ENCODE results near the gene ADAP1.
"Not testable (repeated sequence)": the region's sequence is repeated elsewhere in the genome, so short reads cannot be mapped to it uniquely, and the experiment has no call there.

The ADAP1 gene

DNA sequence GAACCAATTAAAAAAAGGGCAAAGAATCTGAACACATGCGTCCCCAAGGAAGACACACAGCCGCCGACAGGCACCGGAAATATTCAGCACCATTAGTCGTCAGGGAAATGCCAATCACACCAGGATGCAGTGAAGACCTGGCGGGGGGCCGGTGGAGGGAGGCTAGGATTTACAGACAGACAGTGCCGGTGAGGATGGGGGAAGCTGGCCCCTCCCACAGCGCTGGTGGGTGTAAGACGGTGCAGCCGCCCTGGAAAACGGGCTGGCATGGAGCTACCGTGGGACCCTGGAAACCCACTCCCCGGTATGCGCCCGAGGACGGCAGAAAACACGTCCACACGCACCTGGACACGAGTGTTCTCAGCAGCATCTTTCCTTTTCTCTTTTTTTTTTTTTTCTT, 4.8 kb upstream of the ADAP1 start:
- no peak for DNase-seq (ENCODE audit: low spot score)

DNA sequence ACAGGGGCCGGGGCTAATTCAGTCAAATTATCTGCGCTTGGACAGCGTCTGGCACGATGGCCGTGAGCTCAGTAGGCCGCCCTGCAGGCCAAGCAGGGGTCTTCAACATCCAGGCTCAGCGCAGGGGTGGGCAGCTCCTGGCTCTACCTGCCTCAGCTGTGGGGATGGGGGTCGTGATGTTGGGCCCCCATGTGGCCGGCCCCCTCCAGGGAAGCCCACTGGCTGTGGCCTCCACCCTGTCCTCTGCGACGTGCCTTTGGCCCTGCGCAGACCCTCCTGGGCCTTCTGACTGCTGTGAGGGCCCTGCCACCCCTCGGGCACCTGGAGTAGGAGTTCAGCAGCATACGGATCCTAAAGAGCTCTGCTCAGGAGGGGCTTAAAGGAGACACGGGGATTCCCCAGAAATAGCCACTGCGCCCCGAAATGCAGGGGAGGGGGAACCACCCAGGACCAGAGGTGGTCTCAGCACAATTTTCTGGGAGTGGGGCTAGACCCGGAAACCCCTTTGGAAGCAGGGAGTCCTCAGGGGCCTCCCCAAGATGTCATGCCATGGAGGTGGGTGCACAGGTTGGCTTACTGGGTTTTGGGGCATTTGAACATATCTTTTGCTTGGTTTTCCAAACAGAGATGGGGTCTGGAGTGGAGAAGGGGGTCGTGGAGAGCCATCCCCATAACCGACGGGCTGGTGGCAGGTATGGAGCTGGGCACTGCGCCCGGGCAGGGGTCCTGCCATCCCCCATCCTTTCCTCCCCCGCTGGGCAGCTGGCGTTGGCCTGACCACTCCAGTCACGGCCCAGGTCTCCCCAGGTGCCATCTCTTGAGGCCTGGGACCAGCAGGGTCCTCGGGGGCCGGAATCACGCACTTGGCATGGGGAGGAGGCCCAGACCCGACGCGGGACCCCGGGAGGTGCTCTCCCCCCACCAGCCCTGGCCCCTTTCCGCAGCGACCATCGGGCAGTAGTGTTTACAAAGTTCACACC, 4.0 kb upstream of the ADAP1 start:
- no peak for DNase-seq (ENCODE audit: low spot score)

DNA sequence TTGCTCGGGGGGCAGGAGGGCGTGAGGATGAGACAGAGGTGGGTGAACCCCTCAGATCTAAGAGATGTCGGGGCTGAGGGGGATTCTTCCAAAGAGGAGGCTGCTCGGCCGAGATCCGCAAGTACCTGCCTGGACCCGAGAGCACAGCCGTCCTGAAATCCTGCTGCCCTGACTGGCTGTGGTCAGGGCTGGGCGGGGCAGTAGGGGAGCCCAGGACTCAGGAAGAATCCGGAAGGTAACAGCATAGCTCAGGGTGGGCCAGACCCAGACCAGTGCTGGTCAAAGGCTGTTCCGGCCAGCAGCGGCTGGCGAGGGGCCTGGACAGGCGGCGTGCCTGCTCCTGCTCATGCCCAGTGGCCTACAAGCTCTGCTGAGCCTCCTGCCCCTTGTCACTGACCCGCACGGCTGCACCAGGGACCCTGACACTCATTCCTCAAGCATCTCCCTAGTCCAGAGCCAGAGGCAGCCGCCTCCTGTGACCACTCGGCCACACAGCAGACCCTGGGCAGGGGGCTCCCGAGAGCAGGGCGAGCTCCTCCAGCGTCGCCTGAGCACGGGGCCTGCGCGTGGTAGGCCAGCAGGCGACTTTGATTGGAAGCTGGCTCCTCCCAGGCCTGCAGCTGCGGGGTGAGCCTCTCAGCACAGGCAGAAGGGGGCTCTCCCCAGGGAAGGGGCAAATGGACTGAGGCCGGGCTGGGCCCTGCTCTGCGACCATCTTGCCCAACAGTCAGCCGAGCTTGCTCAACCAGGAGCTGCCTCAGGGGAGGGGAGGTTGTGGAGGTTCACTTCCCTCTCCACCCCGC, 3.1 kb upstream of the ADAP1 start:
- no peak for DNase-seq (ENCODE audit: low spot score)

DNA sequence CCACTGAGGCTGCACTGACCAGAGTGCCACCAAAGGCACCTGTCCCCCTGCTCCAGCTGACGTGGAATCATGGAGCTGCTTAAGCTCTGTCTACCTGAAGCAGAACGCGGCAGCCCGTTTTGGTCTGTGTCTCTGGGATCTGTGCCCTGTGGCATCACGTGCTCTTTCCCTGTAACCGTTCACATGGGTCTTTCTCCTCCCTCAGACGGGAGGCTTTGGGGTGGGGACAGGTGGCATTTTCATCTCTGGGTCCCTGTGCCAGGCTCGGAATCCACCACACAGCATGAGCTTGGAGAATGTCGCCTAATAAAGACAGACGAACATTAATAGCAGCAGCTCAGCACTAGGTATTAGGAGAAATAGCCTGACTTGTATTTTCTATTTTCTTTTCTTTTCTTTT, 1.6 kb upstream of the ADAP1 start:
- no peak for DNase-seq (ENCODE audit: low spot score)

DNA sequence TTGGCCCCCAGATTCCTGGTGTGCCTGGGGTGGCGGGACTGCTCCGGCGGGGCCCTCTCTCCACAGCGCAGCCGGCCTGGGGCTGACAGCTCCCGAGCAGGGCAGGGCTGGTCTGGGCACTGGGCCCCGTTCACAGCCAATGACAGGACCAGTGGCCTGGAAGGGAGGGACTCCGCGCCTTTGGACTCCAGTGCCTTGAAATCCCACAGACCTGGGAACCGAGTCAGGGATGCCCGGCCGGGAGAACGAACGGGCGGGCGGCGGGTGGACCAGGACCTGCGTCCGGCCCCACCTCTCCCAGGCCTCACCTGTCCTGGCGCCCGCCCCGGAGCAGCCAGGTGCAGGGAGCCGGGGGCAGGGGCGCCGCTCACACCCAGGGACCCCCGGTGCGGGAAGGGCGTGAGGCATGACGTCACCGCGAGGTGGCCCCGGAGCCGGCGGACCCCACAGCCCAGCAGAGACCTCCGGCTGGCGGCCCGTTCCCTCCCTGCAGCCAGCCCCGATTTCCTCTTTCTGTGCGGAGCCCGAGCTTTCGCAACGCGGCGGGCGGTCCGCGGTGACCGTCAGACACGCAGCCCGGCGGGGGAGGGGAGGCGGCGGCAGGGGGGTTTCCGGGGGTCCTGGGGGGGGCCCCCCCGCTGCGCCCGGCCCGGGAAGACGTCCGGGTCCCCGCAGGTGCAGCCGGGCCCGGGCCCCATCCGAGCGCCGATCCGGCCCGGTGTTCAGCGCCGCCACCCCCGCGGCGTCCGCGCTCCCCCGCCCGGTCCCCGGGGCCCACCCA, 743 bp downstream of the ADAP1 start:
- DNase-seq (ENCODE audit: low spot score), result no peak

DNA sequence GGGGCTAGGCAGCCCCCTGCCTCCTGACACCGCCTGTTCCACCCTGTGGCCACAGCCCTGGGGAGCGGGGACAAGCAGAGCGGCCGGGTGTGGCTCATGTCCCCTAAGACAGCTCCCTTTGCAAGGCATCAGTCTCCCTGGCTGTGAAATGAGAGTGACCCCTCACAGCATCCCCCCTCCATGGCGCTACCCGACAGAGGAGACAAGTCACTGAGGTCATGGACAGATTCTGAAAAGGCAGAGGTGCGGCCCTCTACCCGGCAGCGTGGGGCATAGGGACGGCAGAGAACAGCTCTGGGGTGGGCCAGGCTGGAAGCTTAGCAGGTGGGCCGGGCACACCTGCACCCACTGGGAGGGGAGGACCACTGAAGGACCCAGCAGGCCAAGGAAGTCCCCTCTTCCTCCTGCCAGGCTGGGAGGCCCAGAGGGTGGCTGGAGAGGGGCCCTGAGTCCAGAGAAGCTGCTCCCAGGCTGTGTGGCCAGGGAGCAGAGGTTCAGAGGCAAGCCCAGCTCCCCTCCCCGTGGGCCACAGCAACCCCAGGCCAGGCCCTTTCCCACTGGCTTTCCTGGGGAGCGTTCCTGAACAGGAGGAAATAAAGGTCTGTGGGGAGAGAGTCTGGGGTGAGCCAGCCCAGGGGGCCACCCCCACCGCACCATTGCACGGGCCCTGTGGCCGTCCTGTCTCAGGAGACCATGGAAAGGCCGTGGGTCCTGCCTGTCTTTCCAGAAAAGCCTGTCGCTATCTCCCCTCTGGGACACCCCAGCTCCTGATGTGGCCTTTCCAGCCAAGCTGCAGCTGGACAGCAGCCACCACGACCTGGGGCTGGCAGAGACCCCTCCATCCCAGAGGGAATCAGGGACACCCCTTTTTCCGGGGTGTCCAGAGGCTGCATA, 1.7 kb downstream of the ADAP1 start:
- DNase-seq (ENCODE audit: low spot score), result no peak

DNA sequence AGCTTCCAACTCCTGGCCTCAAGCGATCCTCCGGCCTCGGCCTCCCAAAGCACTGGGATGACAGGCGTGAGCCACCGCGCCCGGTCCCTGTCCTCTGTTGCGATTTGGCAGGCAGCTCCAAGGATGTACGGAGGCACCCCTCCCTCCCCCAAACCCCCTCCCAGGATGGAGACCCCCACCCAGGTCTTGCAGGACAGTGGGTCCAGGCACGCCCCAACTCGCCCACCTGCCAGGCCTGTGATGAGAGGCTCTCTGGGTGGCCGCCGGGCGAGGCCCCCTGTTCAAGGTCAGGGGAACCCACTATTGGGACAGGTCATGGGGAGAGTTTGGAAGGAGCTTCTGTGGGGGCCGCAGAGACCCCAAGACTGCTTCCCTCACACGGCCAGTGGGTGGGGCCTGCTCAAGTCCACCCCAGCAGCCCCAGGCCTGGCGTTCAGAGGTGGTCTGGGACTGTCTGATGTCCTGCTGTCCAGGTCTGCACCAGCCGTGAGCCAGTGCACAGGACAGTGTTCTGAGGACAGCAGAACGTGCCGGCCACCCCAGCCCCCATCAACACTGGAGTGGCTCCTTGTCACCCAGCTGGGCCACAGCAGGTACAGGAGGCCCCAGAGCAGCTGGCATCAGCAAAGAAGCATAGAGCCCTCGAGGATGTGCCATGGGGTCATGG, 2.5 kb downstream of the ADAP1 start:
- no peak for DNase-seq (ENCODE audit: low spot score)

DNA sequence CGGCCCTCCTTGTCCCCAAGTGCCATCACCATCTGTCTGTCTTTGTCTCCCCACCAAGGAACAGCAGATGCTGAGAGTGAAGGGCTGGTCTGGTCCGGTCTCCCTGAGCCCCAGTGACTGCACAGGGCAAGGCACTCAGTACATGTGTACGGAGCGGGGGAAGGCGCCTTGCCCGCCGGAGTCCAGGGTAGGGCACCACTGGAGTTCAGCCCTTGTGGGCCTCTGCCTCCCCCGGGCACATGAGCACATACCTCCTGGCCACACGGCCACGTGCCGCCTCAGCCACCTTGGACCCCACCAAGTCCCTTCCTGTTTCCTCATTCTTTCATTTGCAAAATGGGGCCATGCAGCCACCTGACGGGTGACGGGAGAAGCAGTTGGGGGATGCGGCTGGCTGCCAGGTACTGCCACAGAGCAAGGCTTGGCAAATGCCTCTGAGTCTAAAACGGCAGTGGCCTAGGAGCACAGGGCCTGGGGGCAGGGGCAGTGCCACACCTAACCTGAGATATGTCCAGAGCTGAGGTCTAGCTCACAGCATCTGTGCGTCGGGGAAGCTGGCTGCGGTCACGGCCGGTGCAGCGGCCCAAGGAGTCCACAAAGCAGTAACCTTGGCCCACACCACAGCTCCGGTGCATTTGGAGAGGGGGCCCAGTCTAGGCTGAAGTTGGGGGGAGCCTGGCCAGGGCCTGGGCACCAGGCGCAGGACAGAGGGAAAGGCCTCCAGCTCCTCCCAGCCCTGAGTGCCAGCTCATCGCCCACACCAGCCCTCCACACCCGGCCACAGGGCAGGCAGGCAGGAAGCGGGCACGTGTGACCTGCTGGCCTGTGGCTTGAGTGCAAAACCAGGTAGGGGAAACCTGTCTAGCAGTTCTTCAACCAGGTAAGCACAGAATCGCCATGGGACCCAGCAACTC, 5.2 kb downstream of the ADAP1 start:
- no peak for DNase-seq (ENCODE audit: low spot score)

DNA sequence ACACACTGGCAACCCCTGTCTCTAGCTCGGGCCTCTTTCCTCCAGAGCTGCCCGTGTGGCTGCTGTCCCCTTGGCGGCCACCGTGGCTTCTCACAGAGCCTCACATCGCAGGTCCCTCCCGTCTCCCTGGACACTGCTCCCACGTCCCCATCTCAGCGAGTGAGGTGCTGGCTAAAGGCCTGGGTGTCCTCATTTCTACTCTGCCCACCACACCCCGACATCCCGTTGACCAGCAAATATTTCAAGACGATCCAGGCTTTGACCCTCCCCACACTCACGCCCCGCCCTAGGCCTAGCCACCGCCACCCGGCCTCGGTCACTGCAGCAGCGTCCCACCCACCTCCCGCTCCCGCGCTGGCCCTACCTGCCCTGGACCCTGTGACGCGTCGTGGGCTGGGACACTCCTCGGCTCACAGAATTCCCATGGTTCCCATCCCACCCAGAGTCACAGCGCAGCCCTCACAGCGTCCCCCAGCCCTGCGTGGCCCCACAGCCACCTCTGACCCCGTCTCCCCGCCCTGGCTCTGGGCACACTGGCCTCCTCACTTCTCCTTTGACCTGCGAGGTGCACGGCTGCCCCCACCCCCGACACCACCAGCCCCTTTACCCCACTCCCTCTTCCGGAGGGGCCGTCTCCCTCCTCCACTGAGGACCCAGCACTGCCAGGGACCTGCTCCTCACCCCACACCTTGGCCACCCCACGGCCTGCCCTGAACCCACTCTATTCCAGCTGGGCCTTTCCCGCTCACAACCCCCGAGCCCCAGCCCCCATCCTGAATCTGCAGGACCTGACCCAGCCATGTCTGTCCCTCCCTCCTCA, 6.9 kb downstream of the ADAP1 start:
- no peak for DNase-seq (ENCODE audit: low spot score)

DNA sequence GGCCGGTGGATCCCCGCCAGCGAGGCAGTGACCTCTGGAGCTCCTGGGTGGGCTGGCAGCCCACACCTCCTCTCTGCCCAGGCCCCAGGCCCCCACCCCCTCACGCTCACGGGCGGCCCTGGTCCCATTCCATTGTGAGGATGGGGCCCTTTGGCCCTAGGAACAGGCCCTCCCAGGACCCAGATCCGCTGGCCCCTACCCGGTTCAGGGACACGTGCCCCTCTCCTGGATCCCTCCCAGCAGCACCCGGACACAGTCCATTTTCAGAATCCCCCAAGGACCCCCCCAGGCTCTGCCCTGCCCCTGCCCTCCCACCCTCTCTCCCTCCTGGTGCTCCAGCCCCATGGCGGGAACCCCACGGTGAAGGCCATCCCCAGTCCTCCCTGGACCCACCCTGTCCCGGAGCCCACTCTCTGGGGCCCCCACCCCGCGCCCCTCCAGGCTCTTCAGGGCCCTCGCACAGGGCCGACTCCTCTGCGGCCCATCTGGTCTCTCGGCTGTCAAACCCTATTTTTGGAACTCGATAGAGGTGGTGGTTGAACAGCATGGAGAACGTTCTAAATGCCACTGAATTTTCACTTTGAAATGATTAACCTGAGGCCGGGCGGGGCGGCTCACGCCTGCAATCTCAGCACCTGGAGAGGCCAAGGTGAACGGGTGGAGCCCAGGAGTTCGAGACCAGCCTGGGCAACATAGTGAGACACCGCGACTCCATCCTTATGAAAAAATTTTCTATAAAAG, 8.1 kb downstream of the ADAP1 start:
- DNase-seq (ENCODE audit: low spot score), result no peak

DNA sequence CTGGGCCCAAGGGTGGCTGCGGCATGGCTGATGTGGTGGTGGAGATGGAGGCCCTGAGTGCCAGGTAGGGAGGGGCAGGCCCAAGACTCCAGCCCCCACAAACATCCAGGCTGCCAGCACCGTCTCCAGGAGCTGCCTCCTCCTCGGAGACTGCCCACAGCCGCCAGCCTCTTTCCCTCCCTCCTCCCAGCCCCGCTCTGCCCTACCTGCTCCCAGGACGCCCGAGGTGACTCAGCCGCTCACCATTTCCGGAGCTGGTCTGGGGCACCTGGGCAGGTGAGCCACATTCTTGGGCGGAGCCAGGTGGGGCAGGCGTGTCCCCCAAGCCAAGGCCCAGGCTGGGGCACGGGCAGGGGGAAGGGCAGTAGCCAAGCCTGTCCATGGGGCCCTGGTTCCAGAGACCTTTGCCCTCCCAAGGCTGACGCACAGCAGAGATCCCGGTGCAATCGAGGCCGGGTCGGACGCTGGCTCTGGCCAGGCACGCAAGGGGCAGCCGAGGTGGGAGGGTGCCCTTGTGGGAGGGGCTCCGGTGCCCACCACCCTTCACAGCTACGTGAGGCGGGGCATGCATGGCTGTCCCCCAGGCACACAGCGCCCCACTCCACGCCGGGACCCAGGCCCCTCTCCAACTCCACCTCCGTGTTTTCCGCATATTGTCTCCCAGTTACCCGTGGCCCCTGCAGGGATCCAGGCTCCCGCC, 8.8 kb downstream of the ADAP1 start:
- DNase-seq (ENCODE audit: low spot score), result no peak

DNA sequence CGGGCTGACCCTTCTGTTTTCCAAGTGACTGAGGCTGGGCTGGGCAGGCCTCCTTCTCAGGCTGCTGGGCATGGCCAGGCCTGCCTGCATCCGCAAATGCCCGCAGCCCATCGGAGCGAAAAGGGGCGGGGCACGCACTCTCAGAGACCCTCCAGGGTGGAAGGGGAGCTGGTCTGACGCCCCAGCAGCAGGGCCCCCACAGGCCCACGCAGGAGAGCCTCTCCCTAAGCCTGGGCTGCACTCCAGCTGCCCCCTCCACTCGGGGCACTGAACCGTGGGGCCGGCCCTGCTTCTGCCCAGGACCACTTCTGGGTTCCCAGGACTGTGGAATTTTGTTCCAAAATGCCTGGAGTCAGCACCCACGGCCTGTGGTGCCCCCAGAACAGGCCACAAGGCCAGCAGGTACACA, 9.3 kb downstream of the ADAP1 start:
- no peak for DNase-seq (ENCODE audit: low spot score)

DNA sequence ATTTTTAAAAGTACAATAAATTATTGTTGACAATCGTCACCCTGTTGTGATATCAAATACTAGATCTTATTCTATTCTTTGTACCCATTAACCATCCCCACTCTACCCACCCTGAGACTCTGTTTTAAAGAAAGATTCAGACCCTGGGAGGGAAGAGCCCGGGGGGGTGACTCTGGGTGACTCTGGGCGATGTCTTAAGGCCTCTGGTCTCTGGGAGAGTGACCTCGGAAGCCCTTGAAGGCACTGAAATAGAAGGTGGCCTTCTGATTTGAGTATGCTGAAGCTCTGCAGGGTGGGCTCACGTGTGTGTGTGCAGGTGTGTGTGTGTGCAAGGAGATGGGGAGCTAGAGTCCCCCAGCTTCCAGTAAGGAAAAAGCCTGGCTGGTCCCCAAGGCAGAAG, 9.7 kb downstream of the ADAP1 start:
- DNase-seq (ENCODE audit: low spot score), result no peak

DNA sequence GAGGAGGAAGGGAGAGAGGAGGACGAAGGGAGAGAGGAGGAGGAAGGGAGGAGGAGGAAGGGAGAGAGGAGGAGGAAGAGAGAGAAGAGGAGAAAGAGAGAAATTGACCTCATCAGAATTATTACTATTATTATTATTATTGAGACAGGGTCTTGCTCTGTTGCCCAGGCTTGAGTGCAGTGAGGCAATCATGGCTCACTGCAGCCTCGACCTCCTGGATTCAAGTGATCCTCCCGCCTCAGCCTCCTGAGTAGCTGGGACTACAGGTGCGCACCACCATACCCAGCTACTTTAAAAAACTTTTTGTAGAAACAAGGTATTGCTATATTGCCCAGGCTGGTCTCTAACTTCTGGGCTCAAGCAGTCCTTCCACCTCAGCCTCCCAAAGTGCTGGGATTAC, 10.7 kb downstream of the ADAP1 start:
- DNase-seq (ENCODE audit: low spot score), result not testable (repeated sequence)

DNA sequence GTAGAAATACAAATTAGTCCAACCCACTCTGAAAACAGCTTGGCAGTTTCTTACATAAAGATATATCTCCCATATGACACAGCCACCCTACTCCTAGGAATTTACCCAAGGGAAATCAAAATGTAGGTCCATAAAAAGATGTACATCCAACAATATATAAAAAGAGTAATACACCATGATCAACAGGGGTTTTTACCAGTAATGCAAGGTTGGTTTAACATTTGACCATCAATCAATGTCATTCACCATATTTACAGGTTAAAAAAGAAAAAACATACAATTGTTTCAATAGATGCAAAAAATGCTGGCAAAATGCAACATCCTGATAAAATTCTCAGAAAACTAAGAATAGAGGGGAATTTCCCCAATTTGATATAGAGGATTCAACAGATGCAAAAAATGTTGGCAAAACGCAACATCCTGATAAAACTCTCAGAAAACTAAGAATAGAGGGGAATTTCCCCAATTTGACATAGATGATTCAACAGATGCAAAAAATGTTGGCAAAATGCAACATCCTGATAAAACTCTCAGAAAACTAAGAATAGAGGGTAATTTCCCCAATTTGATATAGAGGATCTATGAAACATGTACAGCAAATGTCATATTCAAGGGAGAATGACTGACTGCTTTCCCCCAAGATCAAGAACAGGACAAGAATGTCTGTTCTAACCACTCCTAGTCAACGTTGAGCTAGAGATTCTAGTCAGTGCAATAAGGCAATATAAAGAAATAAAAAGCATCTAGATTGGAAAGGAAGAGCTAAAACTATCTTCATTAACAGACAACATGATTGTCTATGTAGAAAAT, 13.7 kb downstream of the ADAP1 start:
- DNase-seq (ENCODE audit: low spot score), result no peak

DNA sequence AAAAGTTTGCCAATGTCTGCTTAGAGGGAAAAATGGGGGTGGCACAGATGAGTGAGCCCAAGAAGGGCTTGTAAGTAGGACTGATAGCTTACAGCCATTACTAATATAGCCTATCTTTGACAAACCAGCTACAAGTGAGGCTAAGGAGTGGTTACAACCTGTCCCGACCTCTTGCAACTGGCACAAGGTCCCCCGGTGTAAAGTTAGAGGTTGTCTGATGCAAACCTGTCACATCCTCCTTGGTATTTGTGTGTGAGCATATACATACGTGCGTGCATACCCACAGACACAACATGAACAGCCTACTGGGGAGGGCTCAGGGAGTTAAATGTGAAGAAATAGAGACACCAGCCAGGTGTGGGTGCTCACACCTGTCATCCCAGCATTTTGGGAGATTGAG, 14.6 kb downstream of the ADAP1 start:
- no peak for DNase-seq (ENCODE audit: low spot score)

Measured in left forelimb (tissue), 1 donor.